ENCODE results near the gene LYSMD2. TPM values are rescaled to one million over a fixed set of nuclear protein-coding genes. Genes with fewer than 3 reads are reported as not detected.
A peak's percentile ranks its signal among the peaks of the same experiment; 100 is the strongest.

The LYSMD2 gene
- total RNA-seq, 6 experiments from 2014 or later: 5.0 to 17.4 (median 8.4) TPM

- 5% methylated on average over 18 of the region's 71 CpGs for WGBS (ENCODE audit: insufficient coverage, low coverage, low lambda C conversion rate, missing lambda C conversion rate)
- peak in 2 of 3 donors; percentile 40 to 62 for DNase-seq
- intact Hi-C loops (cut with DNase I): no loop called here
- Histone ChIP-seq H3K9me3 (no peaks in the 10 kb centered on the region), H3K27me3 (no peaks in the 10 kb centered on the region), H3K4me1 (peaks cover 0 to 3% (median 0%) of the 10 kb centered on the region in 4 donors), H3K36me3 (no peaks in the 10 kb centered on the region), H3K4me3 (peak overlapping the region; percentile 54 to 85 (median 75)), H3K27ac (no peak overlapping the region)
- TF ChIP-seq POLR2A (IDR thresholded peaks at IDR 0.05) (no peak), CTCF (IDR thresholded peaks at IDR 0.05) (no peak)
- ATAC-seq: peak; percentile 51 to 56 (median 54)
These were observed 14.5 kb upstream of the LYSMD2 start for GRCh38 chr15:51751697-51752683.

- no peak for TF ChIP-seq CTCF (IDR thresholded peaks at IDR 0.05)
- no peak for TF ChIP-seq POLR2A (IDR thresholded peaks at IDR 0.05)
- peaks cover 0 to 3% (median 0%) of the 10 kb centered on the region in 4 donors for H3K4me1 ChIP-seq
- peak; percentile 91 to 95 (median 94) for ATAC-seq
- DNase-seq: peak; percentile 61 to 67 (median 62)
- no peaks in the 10 kb centered on the region for H3K27me3 ChIP-seq
- H3K4me3 ChIP-seq: peak within 1 kb of the TSS; percentile 54 to 85 (median 75)
- intact Hi-C loops (cut with DNase I): no loop called here
- no peaks in the 10 kb centered on the region for H3K36me3 ChIP-seq
- H3K9me3 ChIP-seq: no peaks in the 10 kb centered on the region
- WGBS (ENCODE audit: insufficient coverage, low coverage, low lambda C conversion rate, missing lambda C conversion rate): 10% methylated on average over 16 of the region's 65 CpGs
- no peak within 1 kb of the TSS for H3K27ac ChIP-seq
These were observed 13.6 kb upstream of the LYSMD2 start, which contains the start of gene TMOD2 for GRCh38 chr15:51750792-51751696. Gene TMOD2, plus strand, starts transcription at chr15:51751597. Its CDS starts 14,845 bp downstream, at chr15:51766442.

- no peak for DNase-seq
- intact Hi-C loops (cut with DNase I): no loop called here
- TF ChIP-seq POLR2A (IDR thresholded peaks at IDR 0.05) (no peak), CTCF (IDR thresholded peaks at IDR 0.05) (no peak)
- H3K9me3 ChIP-seq: no peaks in the 10 kb centered on the region
- ATAC-seq: no peak
- no peaks in the 10 kb centered on the region for H3K27me3 ChIP-seq
- H3K36me3 ChIP-seq: no peaks in the 10 kb centered on the region
- peaks cover 0 to 3% (median 0%) of the 10 kb centered on the region in 4 donors for H3K4me1 ChIP-seq
- H3K4me3 ChIP-seq: no peak overlapping the region
- WGBS (ENCODE audit: insufficient coverage, low coverage, low lambda C conversion rate, missing lambda C conversion rate): 61% methylated on average over 4 of the region's 4 CpGs
- no peak overlapping the region for H3K27ac ChIP-seq
These were observed 12.7 kb upstream of the LYSMD2 start for GRCh38 chr15:51750186-51750585.

GRCh38 chr15:51749307-51749706, 11.9 kb upstream of the LYSMD2 start:
- intact Hi-C loops (cut with DNase I): no loop called here
- ATAC-seq (no peak), DNase-seq (no peak)
- Histone ChIP-seq H3K4me1 (peaks cover 0 to 3% (median 0%) of the 10 kb centered on the region in 4 donors), H3K27ac (no peak overlapping the region), H3K36me3 (no peaks in the 10 kb centered on the region), H3K9me3 (no peaks in the 10 kb centered on the region), H3K27me3 (no peaks in the 10 kb centered on the region), H3K4me3 (no peak overlapping the region)
- no peak for TF ChIP-seq CTCF (IDR thresholded peaks at IDR 0.05)
- TF ChIP-seq POLR2A (IDR thresholded peaks at IDR 0.05): no peak
- 75% methylated on average over 5 of the region's 5 CpGs for WGBS (ENCODE audit: insufficient coverage, low coverage, low lambda C conversion rate, missing lambda C conversion rate)

All from right lobe of liver (tissue), 6 donors.